K562 (cell line): ENCODE results near the gene KCNN3. TPM values are rescaled to one million over a fixed set of nuclear protein-coding genes. Genes with fewer than 3 reads are reported as not detected.

Experiments
- ATAC-seq: fragments of 200-7000 bp; cut with Tn5 transposase; 3 replicates; pipeline ENCODE4 v1.9.1; 2020; ENCODE audit warnings: moderate library complexity
- BruUV-seq: library from RNA; stranded (reverse); fragments of 400-500 nt; replicated peaks from 2 replicates; lab custom pipeline; 2021; lab: Mats Ljungman, UMichigan
- CTCF ChIA-PET: fragments of 300-600 bp; formaldehyde crosslinking; extraction: SDS; loops from one replicate; lab custom pipeline; 2021; ENCODE audit warnings: low intra/inter-chr PET ratio; lab: Yijun Ruan, JAX
- POLR2A ChIA-PET: fragments of 300-600, 350-650 bp; sonication (Branson Sonifier 250); formaldehyde crosslinking; extraction: SDS; loops from one replicate; lab custom pipeline; 2021; ENCODE audit warnings: antibody characterized with exemption, inconsistent platforms; lab: Yijun Ruan, JAX
- DNase-seq, 4 experiments: peaks; one replicate each; pipeline versions ENCODE4 v3.0.0 to v3.0.0-alpha.2; 2011 to 2018; ENCODE audit warnings: low spot score in 3 of 4, mixed read lengths in 3 of 4; ENCODE audit errors: extremely low read depth in 1 of 4
- FAIRE-seq: peaks from 2 replicates; lab custom pipeline; 2011; peaks lifted over from hg19 to GRCh38; lab: Jason Lieb, UNC
- H2AFZ ChIP-seq: 2 replicates; pipeline ENCODE4 v1.6.0; 2011; ENCODE audit warnings: low read depth, low read length, control low read depth, inconsistent platforms
- H3K27ac ChIP-seq: fragments of 200-600 bp; 3 replicates; pipeline ENCODE4 v1.8.0; 2011; ENCODE audit warnings: low read depth, mild to moderate bottlenecking, control low read depth, inconsistent platforms, low read length, moderate library complexity, mixed read lengths; ENCODE audit errors: extremely low read depth
- H3K27me3 ChIP-seq, 2 experiments: fragments of 300-600 bp in 1 of 2; 2 replicates in 1 of 2; 3 replicates in 1 of 2; pipeline versions ENCODE4 v1.6.0 to v1.8.0; 2011; ENCODE audit warnings: inconsistent platforms in 2 of 2, low read length in 2 of 2, mild to moderate bottlenecking in 1 of 2, mixed read lengths in 1 of 2, moderate library complexity in 1 of 2; ENCODE audit not compliant: control insufficient read depth in 2 of 2, insufficient read depth in 2 of 2
- H3K36me3 ChIP-seq: fragments of 300-600 bp; 3 replicates; pipeline ENCODE4 v1.8.0; 2011; ENCODE audit warnings: mild to moderate bottlenecking, low read length, inconsistent platforms; ENCODE audit not compliant: control insufficient read depth, insufficient read depth
- H3K4me1 ChIP-seq, 2 experiments: fragments of 200-600 bp in 1 of 2; replicated peaks in 1 of 2; 2 replicates in 1 of 2; 3 replicates in 1 of 2; pipeline versions ENCODE4 v1.5.1 to v1.8.0; 2011; ENCODE audit warnings: inconsistent platforms in 2 of 2, low read length in 2 of 2, mild to moderate bottlenecking in 1 of 2, mixed read lengths in 1 of 2, moderate library complexity in 1 of 2; ENCODE audit not compliant: control insufficient read depth in 2 of 2, insufficient read depth in 2 of 2
- H3K4me2 ChIP-seq: 2 replicates; pipeline ENCODE4 v1.6.1; 2011; ENCODE audit warnings: low read length, control low read depth, inconsistent platforms, mixed read lengths; ENCODE audit not compliant: insufficient read depth
- H3K4me3 ChIP-seq: fragments of 200-600 bp; sonication (generic), shearing (Covaris generic); 2 replicates; pipeline ENCODE4 v1.5.1; 2016; ENCODE audit warnings: control low read depth, inconsistent platforms
- H3K79me2 ChIP-seq: fragments of 200-600 bp; 3 replicates; pipeline ENCODE4 v1.8.0; 2011; ENCODE audit warnings: low read length, inconsistent platforms; ENCODE audit not compliant: control insufficient read depth, insufficient read depth
- H3K9ac ChIP-seq, 2 experiments: 2 replicates each; pipeline versions ENCODE4 v1.6.0 to v1.6.1; 2011; ENCODE audit warnings: low read depth in 2 of 2, low read length in 2 of 2, control low read depth in 1 of 2, inconsistent platforms in 1 of 2, mild to moderate bottlenecking in 1 of 2, mixed read lengths in 1 of 2; ENCODE audit not compliant: insufficient read depth in 1 of 2
- H3K9me1 ChIP-seq: one replicate; pipeline ENCODE4 v1.6.0; 2011; ENCODE audit warnings: inconsistent platforms, mild to moderate bottlenecking, low read length, moderate library complexity; ENCODE audit not compliant: control insufficient read depth, insufficient read depth
- H3K9me3 ChIP-seq: replicated peaks from 2 replicates; pipeline ENCODE4 v1.5.1; 2011; ENCODE audit warnings: low read depth, low read length, inconsistent platforms; ENCODE audit not compliant: control insufficient read depth, insufficient read depth
- H4K20me1 ChIP-seq: replicated peaks from 2 replicates; pipeline ENCODE4 v1.6.1; 2011; ENCODE audit warnings: low read length, inconsistent platforms, mixed read lengths; ENCODE audit not compliant: control insufficient read depth, insufficient read depth
- CAMTA2 ChIP-seq: fragments of 250-450 bp; sonication (Bioruptor Pico); conservative IDR thresholded peaks from 2 replicates; pipeline ENCODE4 v1.5.1; 2022
- ETV5 ChIP-seq: sonication (generic); formaldehyde crosslinking; IDR thresholded peaks from 2 replicates; pipeline ENCODE4 v1.4.0; 2020; ENCODE audit warnings: low read depth, mild to moderate bottlenecking, missing genetic modification reagents
- FOXJ3 ChIP-seq: sonication (generic); formaldehyde crosslinking; IDR thresholded peaks from 2 replicates; pipeline ENCODE4 v1.4.0; 2020; ENCODE audit warnings: mild to moderate bottlenecking, missing genetic modification reagents
- RFX5 ChIP-seq: IDR thresholded peaks from 2 replicates; pipeline ENCODE4 v1.6.1; 2011; ENCODE audit warnings: low read depth, mild to moderate bottlenecking, improper control_type of control experiment, low read length
- STAT5A ChIP-seq: IDR thresholded peaks from 2 replicates; pipeline ENCODE4 v1.6.1; 2012; ENCODE audit warnings: low read length, inconsistent platforms, borderline replicate concordance
- WGBS: fragments of 100-300 bp; shearing (Covaris generic); methylation state at CpG from one replicate; pipeline ENCODE4 v1.1.6; 2016; ENCODE audit warnings: low coverage, mixed read lengths; ENCODE audit not compliant: insufficient coverage; ENCODE audit errors: missing lambda C conversion rate; 5-methylcytosine and 5-hydroxymethylcytosine counted together
- in situ Hi-C: fragments of 300-500 bp; cut with MboI; formaldehyde crosslinking; loops from 4 replicates; pipeline ENCODE4 v1.15.0; 2018; ENCODE audit warnings: inconsistent platforms, mixed read lengths
- intact Hi-C: fragments of 100-400 bp; cut with micrococcal nuclease; formaldehyde crosslinking; loops from 2 replicates; pipeline ENCODE4 v1.14.2; 2022
- polyA plus RNA-seq, 8 experiments: library from polyadenylated mRNA; depleted of rRNA in 4 of 8; stranded (reverse) in 5 of 8; unstranded in 3 of 8; fragments of >200 nt; fragmentation: Nextera tagmentation in 2 of 8; fragmentation: Illumina TruSeq in 1 of 8; extraction: Ambion mirVana in 2 of 8; extraction: Trizol in 1 of 8; gene quantifications; 2 replicates each; pipeline versions ENCODE4 v1.2.1 to v1.2.3, GENCODE V29; 2011 to 2014; ENCODE audit warnings: inconsistent platforms in 1 of 8, missing spikeins in 1 of 8
- total RNA-seq, 7 experiments: library from RNA; depleted of rRNA in 6 of 7; stranded (reverse); fragments of >200 nt in 6 of 7; fragmentation: Illumina TruSeq in 2 of 7; extraction: Trizol in 2 of 7; gene quantifications; 2 replicates each; pipeline versions ENCODE4 v1.2.1 to v1.2.3, GENCODE V29; 2011 to 2021; ENCODE audit warnings: low replicate concordance in 1 of 7
- TF ChIP-seq, protein P1 (sequence below): fragments of 250-450 bp; sonication (Bioruptor Pico); IDR thresholded peaks from 2 replicates; pipeline ENCODE4 v1.8.0; 2021; ENCODE audit warnings: mild to moderate bottlenecking, moderate library complexity
- TF ChIP-seq, protein P2 (sequence below): IDR thresholded peaks from 2 replicates; pipeline ENCODE4 v1.6.1; 2014; ENCODE audit warnings: antibody characterized with exemption

KCNN3 gene
- total and polyA plus RNA-seq, 9 of the 15 experiments (the other 6 are each of a cell fraction or from before 2014, with no cell fraction given): 0.02 to 0.03 TPM; not detected in 7

DNA sequence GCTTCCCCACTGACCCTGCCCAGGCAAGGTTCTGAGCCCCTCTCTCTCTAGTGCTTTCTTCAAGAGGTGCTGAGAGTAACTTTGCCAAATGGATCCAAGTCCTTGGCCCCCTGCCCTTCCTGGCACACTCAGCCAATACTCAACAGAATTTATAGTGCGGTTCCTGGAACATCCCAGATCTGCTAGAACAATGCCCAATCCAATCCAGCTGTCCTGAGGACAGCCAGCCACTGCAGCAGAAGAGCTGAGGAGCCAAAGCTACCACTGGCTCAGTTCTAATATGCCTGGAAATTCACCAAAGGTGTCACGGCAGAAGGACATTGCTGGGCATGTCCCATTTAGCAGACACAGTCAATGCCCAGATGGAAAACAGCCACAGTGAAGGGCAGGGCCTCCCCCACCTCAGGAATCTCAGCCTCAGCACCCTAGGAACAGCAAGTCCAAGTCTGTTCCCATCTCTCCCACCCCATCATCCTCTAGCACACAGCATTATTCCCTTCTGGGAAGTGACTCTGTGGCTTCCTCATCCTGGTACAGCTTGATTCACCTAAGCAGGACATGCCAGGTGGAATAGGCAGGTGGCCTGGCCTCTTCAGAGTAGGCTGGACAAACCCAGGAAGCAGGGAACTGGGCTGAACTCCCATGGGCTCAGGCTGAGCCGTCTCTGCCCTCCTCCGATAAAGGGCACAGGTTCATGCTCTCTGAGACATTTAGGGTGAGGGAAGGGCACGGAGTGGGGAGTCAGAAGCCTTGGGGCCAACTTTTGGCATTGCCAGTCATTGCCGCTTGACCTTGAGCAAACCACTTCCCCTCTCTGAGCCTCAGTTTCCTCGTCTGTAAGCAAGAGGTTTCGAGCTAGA lies 41.8 kb upstream of the KCNN3 start:
- CTCF ChIA-PET: no interaction called here
- TF ChIP-seq, protein P1, sequence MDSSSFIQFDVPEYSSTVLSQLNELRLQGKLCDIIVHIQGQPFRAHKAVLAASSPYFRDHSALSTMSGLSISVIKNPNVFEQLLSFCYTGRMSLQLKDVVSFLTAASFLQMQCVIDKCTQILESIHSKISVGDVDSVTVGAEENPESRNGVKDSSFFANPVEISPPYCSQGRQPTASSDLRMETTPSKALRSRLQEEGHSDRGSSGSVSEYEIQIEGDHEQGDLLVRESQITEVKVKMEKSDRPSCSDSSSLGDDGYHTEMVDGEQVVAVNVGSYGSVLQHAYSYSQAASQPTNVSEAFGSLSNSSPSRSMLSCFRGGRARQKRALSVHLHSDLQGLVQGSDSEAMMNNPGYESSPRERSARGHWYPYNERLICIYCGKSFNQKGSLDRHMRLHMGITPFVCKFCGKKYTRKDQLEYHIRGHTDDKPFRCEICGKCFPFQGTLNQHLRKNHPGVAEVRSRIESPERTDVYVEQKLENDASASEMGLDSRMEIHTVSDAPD: no peak
- TF ChIP-seq STAT5A (no peak), CAMTA2 (CRISPR knock-in tag) (no peak), ETV5 (no peak), RFX5 (no peak), FOXJ3 (CRISPR knock-in tag) (no peak)
- TF ChIP-seq, protein P2, sequence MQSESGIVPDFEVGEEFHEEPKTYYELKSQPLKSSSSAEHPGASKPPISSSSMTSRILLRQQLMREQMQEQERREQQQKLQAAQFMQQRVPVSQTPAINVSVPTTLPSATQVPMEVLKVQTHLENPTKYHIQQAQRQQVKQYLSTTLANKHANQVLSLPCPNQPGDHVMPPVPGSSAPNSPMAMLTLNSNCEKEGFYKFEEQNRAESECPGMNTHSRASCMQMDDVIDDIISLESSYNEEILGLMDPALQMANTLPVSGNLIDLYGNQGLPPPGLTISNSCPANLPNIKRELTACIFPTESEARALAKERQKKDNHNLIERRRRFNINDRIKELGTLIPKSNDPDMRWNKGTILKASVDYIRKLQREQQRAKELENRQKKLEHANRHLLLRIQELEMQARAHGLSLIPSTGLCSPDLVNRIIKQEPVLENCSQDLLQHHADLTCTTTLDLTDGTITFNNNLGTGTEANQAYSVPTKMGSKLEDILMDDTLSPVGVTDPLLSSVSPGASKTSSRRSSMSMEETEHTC: no peak

More for the DNA sequence above, 41.8 kb upstream of the KCNN3 start:
- Histone ChIP-seq H4K20me1 (no peaks in the 10 kb centered on the region), H2AFZ (no peak overlapping the region), H3K4me1 (no peaks in the 10 kb centered on the region; a peak in 2 of 5 replicates), H3K4me3 (no peak overlapping the region), H3K4me2 (no peak overlapping the region), H3K79me2 (no peaks in the 10 kb centered on the region), H3K36me3 (no peaks in the 10 kb centered on the region), H3K9me3 (peaks cover 4% of the 10 kb centered on the region), H3K9ac (no peak overlapping the region), H3K27me3 (no peaks in the 10 kb centered on the region; a peak in 2 of 5 replicates), H3K9me1 (no peaks in the 10 kb centered on the region), H3K27ac (no peak overlapping the region)
- intact Hi-C loops: no loop called here
- in situ Hi-C loops: no loop called here
- FAIRE-seq: no peak
- ATAC-seq: no peak
- POLR2A ChIA-PET: interaction anchor here (1.6 kb wide), 1 partner anchor 31 kb away, joined by 3 read pairs; no protein-coding TSS in a partner anchor
- WGBS: 13% methylated on average over 8 of the region's 8 CpGs
- DNase-seq: no peak
- no TSS peak for BruUV-seq
